Measurements from ENCODE around the gene EML2. TPM values are rescaled to one million over a fixed set of nuclear protein-coding genes. Genes with fewer than 3 reads are reported as not detected.

EML2 gene
- total and polyA plus RNA-seq, 2 of the 8 experiments (the other 6 are each of a cell fraction or from before 2014, with no cell fraction given) = 28.8 to 29.4 TPM

GRCh38 chr19:45597425-45598111 is 41.6 kb downstream of the EML2 start:
- no peaks in the 10 kb centered on the region for H3K36me3 ChIP-seq (ENCODE audit: control insufficient read depth in 2 of 4, insufficient read depth in 4 of 4, low read length in 3 of 4)
- peaks cover 13% of the 10 kb centered on the region; the same call in 1 of the 2 replicates for H3K23me2 ChIP-seq (ENCODE audit: low read depth, low read length)
- no peaks in the 10 kb centered on the region for H3K79me2 ChIP-seq (ENCODE audit: control insufficient read depth in 1 of 2, insufficient read depth in 2 of 2, low read length in 2 of 2)
- H3K4me3 ChIP-seq (ENCODE audit: extremely low read depth in 1 of 4, insufficient read depth in 2 of 4, low read depth in 3 of 4, low read length in 4 of 4) = peak overlapping the region; percentile 14 to 58 (median 30); a peak in 5 of 8 replicates
- peak in 1 of 2 experiments; percentile 63 for DNase-seq (ENCODE audit: low read depth in 1 of 2, low spot score in 2 of 2)
- no peak overlapping the region for H3K23ac ChIP-seq (ENCODE audit: insufficient read length)
- H3K56ac ChIP-seq (replicated peaks; ENCODE audit: insufficient read length, low read depth, low read length) = no peak overlapping the region
- no peak overlapping the region for H2AK5ac ChIP-seq (ENCODE audit: low read depth, low read length)
- H3K14ac ChIP-seq (ENCODE audit: insufficient read length) = no peak overlapping the region
- 13% methylated on average over 5 of the region's 5 CpGs; no CpG with 5 or more reads in 1 of the 2 experiments for WGBS, 2 experiments (ENCODE audit: extremely low coverage in 1 of 2, insufficient coverage in 1 of 2, insufficient read length in 1 of 2, insufficient replicate concordance in 2 of 2, low coverage in 1 of 2, low lambda C conversion rate in 2 of 2, missing lambda C conversion rate in 1 of 2)
- peak overlapping the region; percentile 77 for H3K4me2 ChIP-seq (ENCODE audit: insufficient read depth in 1 of 2, low read depth in 2 of 2, low read length in 2 of 2)
- peak overlapping the region; percentile 61 for H2BK120ac ChIP-seq (replicated peaks; ENCODE audit: low read depth, low read length)
- peak overlapping the region; percentile 20; the same call in 1 of the 2 replicates for H2BK15ac ChIP-seq (ENCODE audit: low read length)
- peak overlapping the region; percentile 90 for H3K4ac ChIP-seq (replicated peaks; ENCODE audit: insufficient read length, low read depth, low read length)
- no peak for FAIRE-seq
- no peak overlapping the region for H3K27ac ChIP-seq (ENCODE audit: low read depth, low read length)
- peak overlapping the region; percentile 82 for H4K91ac ChIP-seq (replicated peaks; ENCODE audit: insufficient read length, low read length)
- ChIA-PET POLR2A (ENCODE audit: partially characterized antibody) (interaction anchor here (0.5 to 3.0 kb wide), 11 partner anchors 11 to 94 kb away, joined by 3 to 15 read pairs (median 5); partner anchors contain the start of genes OPA3, QPCTL and SNRPD2), CTCF (ENCODE audit: partially characterized antibody) (interaction anchor here (1.0 to 3.0 kb wide), 7 partner anchors 9 to 83 kb away, joined by 3 to 29 read pairs (median 5); partner anchors contain the start of gene EML2)
- no peak overlapping the region for H2AFZ ChIP-seq (ENCODE audit: low read length)
- peak overlapping the region; percentile 17; the same call in 1 of the 2 replicates for H2BK20ac ChIP-seq (ENCODE audit: low read length)
- H4K20me1 ChIP-seq (replicated peaks in 1 of 2; ENCODE audit: control insufficient read depth in 1 of 2, insufficient read depth in 2 of 2, low read length in 2 of 2) = no peaks in the 10 kb centered on the region
- peaks cover 12 to 25% (median 13%) of the 10 kb centered on the region in 4 experiments; a peak in 6 of 7 replicates for H3K4me1 ChIP-seq (replicated peaks in 1 of 4; ENCODE audit: control insufficient read depth in 3 of 4, insufficient read depth in 4 of 4, low read length in 3 of 4)
- H3K9me3 ChIP-seq (ENCODE audit: insufficient read depth in 2 of 2, low read depth in 1 of 2, low read length in 1 of 2) = no peaks in the 10 kb centered on the region
- H2BK12ac ChIP-seq (ENCODE audit: low read depth, low read length) = peak overlapping the region; percentile 71; the same call in 1 of the 2 replicates
- no peak overlapping the region for H3K9ac ChIP-seq (replicated peaks in 1 of 4; ENCODE audit: extremely low read depth in 1 of 4, low read depth in 3 of 4, low read length in 3 of 4)
- H3K79me1 ChIP-seq (ENCODE audit: low read depth, low read length) = no peaks in the 10 kb centered on the region
- H3K27me3 ChIP-seq (replicated peaks in 1 of 4; ENCODE audit: control insufficient read depth in 3 of 4, extremely low read depth in 1 of 4, insufficient read depth in 3 of 4, low read length in 3 of 4) = peaks cover 36 to 49% (median 44%) of the 10 kb centered on the region in 4 experiments
- H2BK5ac ChIP-seq (ENCODE audit: low read depth, low read length) = no peak overlapping the region; the same call in 1 of the 2 replicates
- H3K18ac ChIP-seq (ENCODE audit: extremely low read depth, low read length) = no peak overlapping the region; the same call in 1 of the 2 replicates
- no peak overlapping the region for H4K8ac ChIP-seq (ENCODE audit: extremely low read depth, insufficient read depth, low read length)
- H4K5ac ChIP-seq (ENCODE audit: insufficient read length, low read depth, low read length) = peak overlapping the region; percentile 45
- TF ChIP-seq RBBP5 (IDR thresholded peaks at IDR 0.05; ENCODE audit: borderline replicate concordance, low read depth, low read length) (0 out of 2 replicates have a peak, but pooled peaks have one; percentile 48), YY1 (IDR thresholded peaks at IDR 0.05; ENCODE audit: low read depth, low read length) (0 out of 2 replicates have a peak, but pooled peaks have one; percentile 10), NRF1 (IDR thresholded peaks at IDR 0.05; ENCODE audit: low read depth, low read length) (no peak)
- TF ChIP-seq, protein P1, sequence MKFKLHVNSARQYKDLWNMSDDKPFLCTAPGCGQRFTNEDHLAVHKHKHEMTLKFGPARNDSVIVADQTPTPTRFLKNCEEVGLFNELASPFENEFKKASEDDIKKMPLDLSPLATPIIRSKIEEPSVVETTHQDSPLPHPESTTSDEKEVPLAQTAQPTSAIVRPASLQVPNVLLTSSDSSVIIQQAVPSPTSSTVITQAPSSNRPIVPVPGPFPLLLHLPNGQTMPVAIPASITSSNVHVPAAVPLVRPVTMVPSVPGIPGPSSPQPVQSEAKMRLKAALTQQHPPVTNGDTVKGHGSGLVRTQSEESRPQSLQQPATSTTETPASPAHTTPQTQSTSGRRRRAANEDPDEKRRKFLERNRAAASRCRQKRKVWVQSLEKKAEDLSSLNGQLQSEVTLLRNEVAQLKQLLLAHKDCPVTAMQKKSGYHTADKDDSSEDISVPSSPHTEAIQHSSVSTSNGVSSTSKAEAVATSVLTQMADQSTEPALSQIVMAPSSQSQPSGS (IDR thresholded peaks at IDR 0.05; ENCODE audit: low read length) = no peak

Measured in H1 (cell line).